H1 (cell line): ENCODE measurements around the gene PLXND1. TPM values are rescaled to one million over a fixed set of nuclear protein-coding genes. Genes with fewer than 3 reads are reported as not detected.

Experiments
- CTCF ChIA-PET: fragments of 300-600 bp; sonication (Branson Sonifier 250); formaldehyde crosslinking; loops from one replicate; lab custom pipeline; 2021; ENCODE audit not compliant: partially characterized antibody; lab: Charles Lee
- POLR2A ChIA-PET: fragments of 300-600 bp; sonication (Branson Sonifier 250); formaldehyde crosslinking; loops from one replicate; lab custom pipeline; 2021; ENCODE audit warnings: inconsistent platforms; ENCODE audit not compliant: partially characterized antibody; lab: Charles Lee
- DNase-seq, 2 experiments: peaks; one replicate each; pipeline versions ENCODE4 v3.0.0 to v3.0.0-alpha.2; 2010 to 2022; ENCODE audit warnings: low spot score in 2 of 2, low read depth in 1 of 2, mixed read lengths in 1 of 2
- FAIRE-seq: peaks from 2 replicates; lab custom pipeline; 2011; peaks lifted over from hg19 to GRCh38; lab: Jason Lieb, UNC
- H2AFZ ChIP-seq: 2 replicates; pipeline ENCODE4 v1.8.1; 2012; ENCODE audit warnings: low read length, inconsistent platforms
- H2AK5ac ChIP-seq: 2 replicates; pipeline ENCODE4 v1.6.1; 2013; ENCODE audit warnings: low read depth, low read length
- H2BK120ac ChIP-seq: replicated peaks from 2 replicates; pipeline ENCODE3; 2013; ENCODE audit warnings: low read depth, low read length, inconsistent platforms
- H2BK12ac ChIP-seq: 2 replicates; pipeline ENCODE4 v1.6.1; 2013; ENCODE audit warnings: low read depth, low read length
- H2BK15ac ChIP-seq: 2 replicates; pipeline ENCODE4 v1.6.1; 2013; ENCODE audit warnings: low read length
- H2BK20ac ChIP-seq: 2 replicates; pipeline ENCODE4 v1.6.1; 2013; ENCODE audit warnings: low read length
- H2BK5ac ChIP-seq: 2 replicates; pipeline ENCODE4 v1.6.1; 2013; ENCODE audit warnings: low read depth, low read length
- H3K14ac ChIP-seq: 2 replicates; pipeline ENCODE4 v1.6.1; 2013; ENCODE audit warnings: inconsistent platforms; ENCODE audit not compliant: insufficient read length
- H3K18ac ChIP-seq: 2 replicates; pipeline ENCODE4 v1.6.1; 2013; ENCODE audit warnings: low read length; ENCODE audit errors: extremely low read depth
- H3K23ac ChIP-seq: 2 replicates; pipeline ENCODE4 v1.6.1; 2013; ENCODE audit warnings: inconsistent platforms; ENCODE audit not compliant: insufficient read length
- H3K23me2 ChIP-seq: 2 replicates; pipeline ENCODE4 v1.6.1; 2013; ENCODE audit warnings: low read depth, low read length
- H3K27ac ChIP-seq: 2 replicates; pipeline ENCODE4 v1.6.1; 2011; ENCODE audit warnings: low read depth, low read length, inconsistent platforms
- H3K27me3 ChIP-seq, 4 experiments: replicated peaks in 1 of 4; 1 replicate in 1 of 4; 2 replicates in 3 of 4; pipeline versions ENCODE4 v1.6.1 to v1.8.1; 2011 to 2013; ENCODE audit warnings: low read length in 3 of 4, mild to moderate bottlenecking in 3 of 4, inconsistent platforms in 2 of 4, mixed read lengths in 2 of 4, moderate library complexity in 1 of 4; ENCODE audit not compliant: control insufficient read depth in 3 of 4, insufficient read depth in 3 of 4; ENCODE audit errors: extremely low read depth in 1 of 4
- H3K36me3 ChIP-seq, 4 experiments: 2 replicates each; pipeline versions ENCODE4 v1.6.1 to v1.8.1; 2011 to 2013; ENCODE audit warnings: mild to moderate bottlenecking in 4 of 4, low read length in 3 of 4, moderate library complexity in 2 of 4, control low read depth in 1 of 4, inconsistent platforms in 1 of 4; ENCODE audit not compliant: insufficient read depth in 4 of 4, control insufficient read depth in 2 of 4
- H3K4ac ChIP-seq: replicated peaks from 2 replicates; pipeline ENCODE3; 2013; ENCODE audit warnings: low read length, low read depth, mixed read lengths, inconsistent platforms; ENCODE audit not compliant: insufficient read length
- H3K4me1 ChIP-seq, 4 experiments: replicated peaks in 1 of 4; 1 replicate in 1 of 4; 2 replicates in 3 of 4; pipeline versions ENCODE4 v1.6.1 to v1.8.1; 2011 to 2013; ENCODE audit warnings: low read length in 3 of 4, inconsistent platforms in 2 of 4, mixed read lengths in 1 of 4; ENCODE audit not compliant: insufficient read depth in 4 of 4, control insufficient read depth in 3 of 4
- H3K4me2 ChIP-seq, 2 experiments: 2 replicates each; pipeline versions ENCODE4 v1.6.1 to v1.8.1; 2011 to 2013; ENCODE audit warnings: low read depth in 2 of 2, low read length in 2 of 2, control low read depth in 1 of 2, inconsistent platforms in 1 of 2, mild to moderate bottlenecking in 1 of 2; ENCODE audit not compliant: insufficient read depth in 1 of 2
- H3K4me3 ChIP-seq, 4 experiments: fragments of 200-600, 300-600 bp in 1 of 4; sonication (generic), shearing (Covaris generic), sonication (Bioruptor Twin) in 1 of 4; 2 replicates each; pipeline versions ENCODE4 v1.5.1 to v1.8.1; 2011 to 2016; ENCODE audit warnings: low read length in 4 of 4, low read depth in 3 of 4, control low read depth in 2 of 4, inconsistent platforms in 2 of 4, mild to moderate bottlenecking in 2 of 4, mixed read lengths in 1 of 4, moderate library complexity in 1 of 4; ENCODE audit not compliant: insufficient read depth in 2 of 4; ENCODE audit errors: extremely low read depth in 1 of 4
- H3K56ac ChIP-seq: replicated peaks from 2 replicates; pipeline ENCODE3; 2013; ENCODE audit warnings: low read depth, mild to moderate bottlenecking, mixed read lengths, low read length, inconsistent platforms; ENCODE audit not compliant: insufficient read length
- H3K79me1 ChIP-seq: 2 replicates; pipeline ENCODE4 v1.6.1; 2013; ENCODE audit warnings: low read depth, low read length, control low read depth
- H3K79me2 ChIP-seq, 2 experiments: 2 replicates each; pipeline versions ENCODE4 v1.6.1 to v1.8.1; 2012 to 2013; ENCODE audit warnings: low read length in 2 of 2, mild to moderate bottlenecking in 2 of 2, inconsistent platforms in 1 of 2; ENCODE audit not compliant: insufficient read depth in 2 of 2, control insufficient read depth in 1 of 2
- H3K9ac ChIP-seq, 4 experiments: replicated peaks in 1 of 4; 1 replicate in 1 of 4; 2 replicates in 3 of 4; pipeline versions ENCODE4 v1.6.1 to v1.8.1; 2011 to 2013; ENCODE audit warnings: low read depth in 3 of 4, low read length in 3 of 4, control low read depth in 2 of 4, mild to moderate bottlenecking in 2 of 4, moderate library complexity in 2 of 4, inconsistent platforms in 1 of 4; ENCODE audit errors: extremely low read depth in 1 of 4
- H3K9me3 ChIP-seq, 2 experiments: 2 replicates each; pipeline versions ENCODE4 v1.6.1 to v1.8.1; 2012 to 2013; ENCODE audit warnings: mild to moderate bottlenecking in 2 of 2, moderate library complexity in 2 of 2, control low read depth in 1 of 2, inconsistent platforms in 1 of 2, low read depth in 1 of 2, low read length in 1 of 2, mixed read lengths in 1 of 2; ENCODE audit not compliant: insufficient read depth in 2 of 2
- H4K20me1 ChIP-seq, 2 experiments: replicated peaks in 1 of 2; 2 replicates each; pipeline versions ENCODE3 to v1.8.1; 2011 to 2013; ENCODE audit warnings: inconsistent platforms in 2 of 2, low read length in 2 of 2, mild to moderate bottlenecking in 1 of 2; ENCODE audit not compliant: insufficient read depth in 2 of 2, control insufficient read depth in 1 of 2
- H4K5ac ChIP-seq: 2 replicates; pipeline ENCODE4 v1.6.1; 2013; ENCODE audit warnings: low read length, low read depth, mixed read lengths, inconsistent platforms; ENCODE audit not compliant: insufficient read length
- H4K8ac ChIP-seq: 2 replicates; pipeline ENCODE4 v1.8.0; 2013; ENCODE audit warnings: mild to moderate bottlenecking, moderate library complexity, low read length, inconsistent platforms; ENCODE audit not compliant: insufficient read depth; ENCODE audit errors: extremely low read depth
- H4K91ac ChIP-seq: replicated peaks from 2 replicates; pipeline ENCODE3; 2013; ENCODE audit warnings: low read length, mixed read lengths, inconsistent platforms; ENCODE audit not compliant: insufficient read length
- ASH2L ChIP-seq: fragments of 200-600, 300-600 bp; sonication (generic); IDR thresholded peaks from one replicate; pipeline ENCODE4 v1.7.1; 2017; ENCODE audit warnings: low read length
- CTBP2 ChIP-seq: IDR thresholded peaks from 2 replicates; pipeline ENCODE4 v1.7.0; 2011; ENCODE audit warnings: borderline replicate concordance, mild to moderate bottlenecking, moderate library complexity, mixed read lengths, low read length; ENCODE audit not compliant: insufficient read depth, insufficient read length
- POLR2A ChIP-seq, 2 experiments: IDR thresholded peaks; 1 replicate in 1 of 2; 2 replicates in 1 of 2; pipeline ENCODE4 v1.6.1; 2011; ENCODE audit warnings: low read depth in 2 of 2, low read length in 2 of 2, mild to moderate bottlenecking in 2 of 2; ENCODE audit errors: control extremely low read depth in 1 of 2
- POLR2AphosphoS5 ChIP-seq: IDR thresholded peaks from 2 replicates; pipeline ENCODE4 v1.6.1; 2011; ENCODE audit warnings: low read depth, low read length
- SRF ChIP-seq: IDR thresholded peaks from 2 replicates; pipeline ENCODE4 v1.6.1; 2011; ENCODE audit warnings: mild to moderate bottlenecking, low read depth, low read length, moderate library complexity
- TAF7 ChIP-seq: optimal IDR thresholded peaks from 2 replicates; pipeline ENCODE3; 2011; ENCODE audit warnings: low read depth, mild to moderate bottlenecking, inconsistent platforms, low read length, moderate library complexity, borderline replicate concordance
- TCF12 ChIP-seq: IDR thresholded peaks from 2 replicates; pipeline ENCODE4 v1.6.1; 2011; ENCODE audit warnings: low read depth, mild to moderate bottlenecking, low read length
- WGBS, 2 experiments: shearing (Covaris generic) in 1 of 2; methylation state at CpG; one replicate each; pipeline versions ENCODE4 v1.1.6 to v1.1.7; 2013 to 2015; ENCODE audit warnings: low lambda C conversion rate in 2 of 2, mixed read lengths in 2 of 2, inconsistent platforms in 1 of 2, low coverage in 1 of 2, missing lambda C conversion rate in 1 of 2; ENCODE audit not compliant: insufficient replicate concordance in 2 of 2, insufficient coverage in 1 of 2, insufficient read length in 1 of 2; ENCODE audit errors: extremely low coverage in 1 of 2, missing lambda C conversion rate in 1 of 2; 5-methylcytosine and 5-hydroxymethylcytosine counted together
- polyA plus RNA-seq, 7 experiments: library from polyadenylated mRNA; depleted of rRNA in 3 of 7; stranded (reverse) in 5 of 7; unstranded in 2 of 7; fragments of >200 nt in 5 of 7; fragments of 200-250 nt in 2 of 7; gene quantifications; 1 replicate in 5 of 7; 2 replicates in 1 of 7; 4 replicates in 1 of 7; pipeline versions ENCODE4 v1.2.1 to v1.2.3, GENCODE V29; 2011 to 2013; ENCODE audit warnings: missing spikeins in 2 of 7, mixed read lengths in 2 of 7
- total RNA-seq: library from RNA; stranded (reverse); fragmentation: NEBNext Ultra II Directional; extraction: Animal tissue kit (Norgen Biotek cat#: 25700); gene quantifications from 2 replicates; pipeline ENCODE4 v1.2.1, GENCODE V29; 2021
- TF ChIP-seq, protein P1 (sequence below): IDR thresholded peaks from 2 replicates; pipeline ENCODE4 v1.6.1; 2012; ENCODE audit warnings: inconsistent platforms
- TF ChIP-seq, protein P2 (sequence below): IDR thresholded peaks from 2 replicates; pipeline ENCODE4 v1.6.1; 2011; ENCODE audit warnings: low read length, improper control_type of control experiment

Gene PLXND1
- total and polyA plus RNA-seq, 2 of the 8 experiments (the other 6 are each of a cell fraction or from before 2014, with no cell fraction given) = 17.7 to 66.4 TPM

DNA sequence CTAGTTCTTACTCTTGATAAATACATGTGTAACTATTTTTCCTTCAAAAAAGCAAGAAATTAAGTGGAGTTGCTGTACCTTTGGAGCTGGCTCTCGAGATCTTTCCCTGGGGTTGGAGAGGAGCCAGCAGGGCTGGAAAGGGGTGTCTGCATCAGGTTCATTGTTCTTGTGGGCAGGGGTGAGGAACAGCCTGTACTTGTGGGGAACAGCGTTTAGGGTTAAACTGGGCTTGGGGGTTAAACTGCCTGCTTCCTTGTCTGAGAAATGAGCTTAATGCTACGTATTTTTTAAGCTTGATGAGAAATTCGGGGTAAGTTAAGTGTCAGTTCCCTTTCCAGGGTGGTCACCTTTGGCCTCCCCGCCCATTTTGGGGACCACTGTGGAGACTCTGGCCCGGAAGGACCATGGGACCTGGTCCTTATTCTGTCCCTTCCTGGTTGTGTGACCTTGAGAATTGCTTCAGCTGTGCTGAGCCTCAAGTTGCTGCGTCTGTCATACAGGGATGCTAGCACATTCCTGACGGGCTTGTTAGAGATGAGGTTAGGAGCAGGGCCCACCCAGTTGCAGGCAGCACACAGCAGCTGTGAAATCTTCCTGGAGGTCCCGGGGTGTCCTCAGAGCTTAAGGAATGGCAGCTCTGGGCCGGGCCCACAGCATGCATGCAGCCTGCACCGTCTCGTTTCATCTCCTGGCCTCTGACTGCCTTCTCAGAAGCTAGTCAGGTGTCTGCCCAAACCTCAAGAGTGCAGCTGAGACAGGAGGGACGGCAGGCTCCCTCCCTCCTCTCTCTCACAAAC lies 51.9 kb downstream of the PLXND1 start:
- DNase-seq = no peak

More for the DNA sequence above, 51.9 kb downstream of the PLXND1 start:
- Histone ChIP-seq H4K91ac (no peak overlapping the region), H3K18ac (no peak overlapping the region), H3K9ac (no peak overlapping the region; a peak in 1 of 7 replicates), H2AFZ (no peak overlapping the region), H2BK15ac (0 out of 2 replicates have a peak overlapping the region, but pooled peaks have one; percentile 31), H2BK20ac (0 out of 2 replicates have a peak overlapping the region, but pooled peaks have one; percentile 34), H2BK120ac (no peak overlapping the region), H3K4me3 (no peak overlapping the region), H4K20me1 (peaks cover 0 to 1% of the 10 kb centered on the region in 2 experiments), H4K5ac (no peak overlapping the region), H3K4ac (no peak overlapping the region), H2BK5ac (0 out of 2 replicates have a peak overlapping the region, but pooled peaks have one; percentile 44), H3K14ac (no peak overlapping the region), H3K23ac (no peak overlapping the region), H3K23me2 (no peaks in the 10 kb centered on the region), H4K8ac (no peak overlapping the region), H3K56ac (no peak overlapping the region), H3K36me3 (no peaks in the 10 kb centered on the region), H3K4me1 (peaks cover 3 to 22% (median 11%) of the 10 kb centered on the region in 4 experiments), H3K9me3 (no peaks in the 10 kb centered on the region), H2BK12ac (peak overlapping the region; percentile 17; the same call in 1 of the 2 replicates), H2AK5ac (0 out of 2 replicates have a peak overlapping the region, but pooled peaks have one; percentile 34), H3K27me3 (no peaks in the 10 kb centered on the region; a peak in 1 of 7 replicates), H3K4me2 (no peak overlapping the region), H3K79me1 (no peaks in the 10 kb centered on the region), H3K27ac (no peak overlapping the region), H3K79me2 (no peaks in the 10 kb centered on the region)
- ChIA-PET POLR2A (interaction anchor here (0.6 to 1.2 kb wide), 5 partner anchors 11 to 486 kb away, joined by 3 to 5 read pairs (median 4); a partner anchor contains a TSS), CTCF (interaction anchor here (0.8 to 11.3 kb wide), 11 partner anchors 11 to 186 kb away, joined by 3 to 93 read pairs (median 3); partner anchors contain the start of genes H1-8 and RHO)
- 80% methylated on average over 13 of the region's 13 CpGs; no CpG with 5 or more reads in 1 of the 2 experiments for WGBS, 2 experiments
- TF ChIP-seq, protein P1, sequence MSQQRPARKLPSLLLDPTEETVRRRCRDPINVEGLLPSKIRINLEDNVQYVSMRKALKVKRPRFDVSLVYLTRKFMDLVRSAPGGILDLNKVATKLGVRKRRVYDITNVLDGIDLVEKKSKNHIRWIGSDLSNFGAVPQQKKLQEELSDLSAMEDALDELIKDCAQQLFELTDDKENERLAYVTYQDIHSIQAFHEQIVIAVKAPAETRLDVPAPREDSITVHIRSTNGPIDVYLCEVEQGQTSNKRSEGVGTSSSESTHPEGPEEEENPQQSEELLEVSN = no peak
- no peak for TF ChIP-seq CTBP2
- TF ChIP-seq POLR2AphosphoS5 = no peak
- no peak for TF ChIP-seq POLR2A (IDR thresholded peaks at IDR 0.05; ENCODE audit: control extremely low read depth in 1 of 2, low read depth in 2 of 2, low read length in 2 of 2)
- no peak for TF ChIP-seq ASH2L
- TF ChIP-seq, protein P2, sequence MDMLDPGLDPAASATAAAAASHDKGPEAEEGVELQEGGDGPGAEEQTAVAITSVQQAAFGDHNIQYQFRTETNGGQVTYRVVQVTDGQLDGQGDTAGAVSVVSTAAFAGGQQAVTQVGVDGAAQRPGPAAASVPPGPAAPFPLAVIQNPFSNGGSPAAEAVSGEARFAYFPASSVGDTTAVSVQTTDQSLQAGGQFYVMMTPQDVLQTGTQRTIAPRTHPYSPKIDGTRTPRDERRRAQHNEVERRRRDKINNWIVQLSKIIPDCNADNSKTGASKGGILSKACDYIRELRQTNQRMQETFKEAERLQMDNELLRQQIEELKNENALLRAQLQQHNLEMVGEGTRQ = no peak
- no peak for TF ChIP-seq TCF12
- no peak for TF ChIP-seq TAF7
- no peak for TF ChIP-seq SRF
- no peak for FAIRE-seq
